B cell (primary cell): ENCODE measurements around the gene GIT1. TPM values are rescaled to one million over a fixed set of nuclear protein-coding genes. Genes with fewer than 3 reads are reported as not detected.

ENCODE experiments used
- ATAC-seq: fragments of 200-7000 bp; cut with Tn5 transposase; one replicate; pipeline ENCODE4 v1.10.0; 2021; ENCODE audit warnings: low read depth, mild to moderate bottlenecking, moderate number of reproducible peaks, moderate library complexity
- CTCF ChIA-PET: fragments of 350-600 bp; sonication (Branson Sonifier 250); formaldehyde crosslinking; loops from one replicate; lab custom pipeline; 2021; ENCODE audit warnings: antibody characterized with exemption, inconsistent platforms; lab: Charles Lee
- POLR2A ChIA-PET: fragments of 350-600 bp; sonication (Branson Sonifier 250); formaldehyde crosslinking; loops from one replicate; lab custom pipeline; 2021; ENCODE audit warnings: antibody characterized with exemption; lab: Charles Lee
- DNase-seq: peaks from one replicate; pipeline ENCODE4 v3.0.0; 2013
- H2AFZ ChIP-seq: 2 replicates; pipeline ENCODE4 v1.6.1; 2012; ENCODE audit warnings: mild to moderate bottlenecking, low read depth, low read length; ENCODE audit not compliant: insufficient read depth, poor library complexity, severe bottlenecking
- H3K27ac ChIP-seq, 2 donors: 1 replicate in 1 of 2; 2 replicates in 1 of 2; pipeline ENCODE4 v1.5.1; 2012 to 2013; ENCODE audit warnings: low read length in 2 of 2, mild to moderate bottlenecking in 2 of 2, moderate library complexity in 1 of 2
- H3K27me3 ChIP-seq, 4 experiments: fragments of 200-600 bp in 1 of 4; sonication (generic) in 1 of 4; replicated peaks in 1 of 4; 1 replicate in 2 of 4; 2 replicates in 2 of 4; pipeline versions ENCODE4 v1.6.1 to v1.7.0; 2013 to 2016; ENCODE audit warnings: low read length in 3 of 4, mild to moderate bottlenecking in 2 of 4, mixed read lengths in 1 of 4, moderate library complexity in 1 of 4; ENCODE audit not compliant: insufficient read depth in 4 of 4, control insufficient read depth in 3 of 4; ENCODE audit errors: control extremely low read depth in 1 of 4
- H3K36me3 ChIP-seq, 2 experiments: replicated peaks in 1 of 2; 1 replicate in 1 of 2; 2 replicates in 1 of 2; pipeline versions ENCODE4 v1.6.1 to v1.7.1; 2013; ENCODE audit warnings: low read length in 1 of 2; ENCODE audit not compliant: insufficient read depth in 2 of 2, control insufficient read depth in 1 of 2; ENCODE audit errors: control extremely low read depth in 1 of 2, extremely low read depth in 1 of 2
- H3K4me1 ChIP-seq, 2 donors: fragments of 200-600 bp in 1 of 2; sonication (generic) in 1 of 2; 1 replicate in 1 of 2; 2 replicates in 1 of 2; pipeline versions ENCODE4 v1.5.1 to v1.6.1; 2013 to 2017; ENCODE audit warnings: low read length in 2 of 2; ENCODE audit not compliant: control insufficient read depth in 2 of 2, insufficient read depth in 2 of 2
- H3K4me2 ChIP-seq: replicated peaks from 2 replicates; pipeline ENCODE3; 2012; ENCODE audit warnings: mild to moderate bottlenecking, low read depth, low read length; ENCODE audit not compliant: poor library complexity, severe bottlenecking
- H3K4me3 ChIP-seq, 5 experiments: fragments of 200-600 bp in 1 of 5; sonication (generic) in 1 of 5; 1 replicate in 3 of 5; 2 replicates in 2 of 5; pipeline versions ENCODE4 v1.5.1 to v1.7.0; 2011 to 2016; ENCODE audit warnings: low read length in 4 of 5, mild to moderate bottlenecking in 4 of 5, low read depth in 2 of 5, control low read depth in 1 of 5, moderate library complexity in 1 of 5; ENCODE audit not compliant: insufficient read depth in 1 of 5; ENCODE audit errors: control extremely low read depth in 1 of 5, extremely low read depth in 1 of 5
- H3K79me2 ChIP-seq: fragments of 200-600 bp; sonication (generic); one replicate; pipeline ENCODE4 v1.6.0; 2016; ENCODE audit warnings: low read length; ENCODE audit not compliant: control insufficient read depth, insufficient read depth
- H3K9ac ChIP-seq: fragments of 200-600 bp; sonication (generic); 2 replicates; pipeline ENCODE4 v1.6.1; 2017; ENCODE audit warnings: mild to moderate bottlenecking, low read length, moderate library complexity
- H3K9me3 ChIP-seq, 3 donors: one replicate each; pipeline versions ENCODE4 v1.6.1 to v1.7.1; 2013; ENCODE audit warnings: low read length in 2 of 3; ENCODE audit not compliant: control insufficient read depth in 2 of 3, insufficient read depth in 1 of 3; ENCODE audit errors: control extremely low read depth in 1 of 3
- H4K20me1 ChIP-seq: 2 replicates; pipeline ENCODE4 v1.6.0; 2012; ENCODE audit warnings: mild to moderate bottlenecking, low read length; ENCODE audit not compliant: insufficient read depth, control insufficient read depth, poor library complexity, severe bottlenecking
- H3K27ac Mint-ChIP-seq: one replicate; pipeline ENCODE4 v1.8.0; 2021; ENCODE audit warnings: mixed read lengths
- H3K27me3 Mint-ChIP-seq: one replicate; pipeline ENCODE4 v1.8.0; 2021; ENCODE audit warnings: mixed read lengths
- H3K4me1 Mint-ChIP-seq: one replicate; pipeline ENCODE4 v1.8.0; 2021; ENCODE audit warnings: mixed read lengths
- H3K4me3 Mint-ChIP-seq: one replicate; pipeline ENCODE4 v1.8.0; 2021; ENCODE audit warnings: mixed read lengths
- H3K9me3 Mint-ChIP-seq: one replicate; pipeline ENCODE4 v1.8.0; 2022; ENCODE audit warnings: mixed read lengths; ENCODE audit not compliant: insufficient read depth
- EZH2 ChIP-seq: IDR thresholded peaks from 2 replicates; pipeline ENCODE4 v1.6.1; 2012; ENCODE audit warnings: borderline replicate concordance, low read depth, mild to moderate bottlenecking, moderate library complexity, low read length; ENCODE audit not compliant: insufficient read depth, poor library complexity, severe bottlenecking
- WGBS: methylation state at CpG from one replicate; pipeline ENCODE4 v1.1.5; 2013; ENCODE audit warnings: missing lambda C conversion rate; ENCODE audit not compliant: insufficient coverage; 5-methylcytosine and 5-hydroxymethylcytosine counted together
- intact Hi-C: fragments of 100-400 bp; cut with micrococcal nuclease; formaldehyde crosslinking; loops from one replicate; pipeline ENCODE4 v1.10.0; 2022
- polyA plus RNA-seq: library from polyadenylated mRNA; depleted of rRNA; stranded (reverse); fragments of >200 nt; gene quantifications from 2 replicates; pipeline ENCODE4 v1.2.3, GENCODE V29; 2012
- total RNA-seq, 2 donors: library from RNA; stranded (reverse); fragments of 120-200 nt in 1 of 2; gene quantifications; 1 replicate in 1 of 2; 2 replicates in 1 of 2; pipeline versions ENCODE4 v1.2.3 to v1.2.4, GENCODE V29; 2013 to 2022
- TF ChIP-seq, protein P1 (sequence below): fragments of 200-600 bp; IDR thresholded peaks from one replicate; pipeline ENCODE4 v1.8.0; 2022; ENCODE audit warnings: antibody characterized with exemption, mild to moderate bottlenecking

GIT1 gene
- total and polyA plus RNA-seq, 2 donors (not counting 1 experiment from before 2014, with no cell fraction given) = 49.3 to 61.9 TPM

DNA sequence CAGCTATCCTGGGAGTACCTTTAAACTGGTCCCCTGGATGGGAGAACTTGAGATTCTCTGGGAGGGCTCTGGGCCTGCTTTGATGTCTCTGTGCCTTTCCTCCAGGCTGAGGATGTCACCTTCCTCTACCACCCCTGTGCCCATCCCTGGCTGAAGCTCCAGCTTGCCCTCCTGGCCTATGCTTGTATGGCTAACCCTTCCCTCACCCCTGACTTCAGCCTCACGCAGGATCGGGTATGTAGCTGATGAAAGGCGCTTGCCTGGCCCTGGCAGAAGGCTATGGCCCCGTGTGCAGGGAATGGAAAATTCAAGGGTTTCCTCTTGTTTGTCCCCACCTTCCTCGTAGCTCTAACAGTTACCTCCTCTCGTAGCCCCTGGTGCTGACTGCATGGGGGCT, 18.0 kb downstream of the GIT1 start:
- H3K4me3 Mint-ChIP-seq = peak overlapping the region; percentile 44

GRCh38 chr17:29570521-29570920, 18.9 kb downstream of the GIT1 start:
- peaks cover 3% of the 10 kb centered on the region for H3K79me2 ChIP-seq
- H3K4me1 Mint-ChIP-seq = peaks cover 33% of the 10 kb centered on the region
- TF ChIP-seq EZH2 = no peak
- TF ChIP-seq, protein P1, sequence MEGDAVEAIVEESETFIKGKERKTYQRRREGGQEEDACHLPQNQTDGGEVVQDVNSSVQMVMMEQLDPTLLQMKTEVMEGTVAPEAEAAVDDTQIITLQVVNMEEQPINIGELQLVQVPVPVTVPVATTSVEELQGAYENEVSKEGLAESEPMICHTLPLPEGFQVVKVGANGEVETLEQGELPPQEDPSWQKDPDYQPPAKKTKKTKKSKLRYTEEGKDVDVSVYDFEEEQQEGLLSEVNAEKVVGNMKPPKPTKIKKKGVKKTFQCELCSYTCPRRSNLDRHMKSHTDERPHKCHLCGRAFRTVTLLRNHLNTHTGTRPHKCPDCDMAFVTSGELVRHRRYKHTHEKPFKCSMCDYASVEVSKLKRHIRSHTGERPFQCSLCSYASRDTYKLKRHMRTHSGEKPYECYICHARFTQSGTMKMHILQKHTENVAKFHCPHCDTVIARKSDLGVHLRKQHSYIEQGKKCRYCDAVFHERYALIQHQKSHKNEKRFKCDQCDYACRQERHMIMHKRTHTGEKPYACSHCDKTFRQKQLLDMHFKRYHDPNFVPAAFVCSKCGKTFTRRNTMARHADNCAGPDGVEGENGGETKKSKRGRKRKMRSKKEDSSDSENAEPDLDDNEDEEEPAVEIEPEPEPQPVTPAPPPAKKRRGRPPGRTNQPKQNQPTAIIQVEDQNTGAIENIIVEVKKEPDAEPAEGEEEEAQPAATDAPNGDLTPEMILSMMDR = no peak
- peak; percentile 17 for DNase-seq
- no peak overlapping the region for H2AFZ ChIP-seq
- peak overlapping the region; percentile 50 for H3K4me3 Mint-ChIP-seq
- H3K9me3 ChIP-seq = no peaks in the 10 kb centered on the region
- peaks cover 0 to 19% of the 10 kb centered on the region in 2 experiments for H3K36me3 ChIP-seq
- H3K9me3 Mint-ChIP-seq = no peaks in the 10 kb centered on the region
- ChIA-PET CTCF (interaction anchor here (0.7 to 24.3 kb wide), 9 partner anchors 10 to 201 kb away, joined by 3 to 336 read pairs (median 6); no protein-coding TSS in a partner anchor), POLR2A (interaction anchor here (0.7 to 1.5 kb wide), 3 partner anchors 10 to 54 kb away, joined by 3 to 6 read pairs (median 4); no protein-coding TSS in a partner anchor)
- peaks cover 25% of the 10 kb centered on the region for H4K20me1 ChIP-seq
- H3K4me1 ChIP-seq = peaks cover 18 to 31% of the 10 kb centered on the region in 2 donors
- H3K27ac Mint-ChIP-seq = peak overlapping the region; percentile 70
- H3K4me2 ChIP-seq = no peak overlapping the region
- H3K27ac ChIP-seq = no peak overlapping the region
- 97% methylated on average over 7 of the region's 7 CpGs for WGBS
- no peak overlapping the region for H3K9ac ChIP-seq
- intact Hi-C loops = no loop called here
- H3K27me3 Mint-ChIP-seq = no peaks in the 10 kb centered on the region
- H3K4me3 ChIP-seq = no peak overlapping the region
- no peak for ATAC-seq
- no peaks in the 10 kb centered on the region for H3K27me3 ChIP-seq

More for the DNA sequence above, 18.0 kb downstream of the GIT1 start:
- no peak overlapping the region for H3K4me2 ChIP-seq
- no peak overlapping the region for H3K27ac ChIP-seq
- ChIA-PET POLR2A (interaction anchor here (0.6 to 1.5 kb wide), 4 partner anchors 20 to 77 kb away, joined by 3 to 6 read pairs (median 4); no protein-coding TSS in a partner anchor), CTCF (interaction anchor here (1.4 to 24.3 kb wide), 6 partner anchors 11 to 202 kb away, joined by 4 to 336 read pairs (median 28); no protein-coding TSS in a partner anchor)
- no peak for ATAC-seq
- no peaks in the 10 kb centered on the region for H3K27me3 ChIP-seq
- peaks cover 6% of the 10 kb centered on the region for H3K79me2 ChIP-seq
- peaks cover 15 to 28% of the 10 kb centered on the region in 2 donors for H3K4me1 ChIP-seq
- Mint-ChIP-seq H3K9me3 (no peaks in the 10 kb centered on the region), H3K27me3 (no peaks in the 10 kb centered on the region), H3K4me1 (peaks cover 26% of the 10 kb centered on the region), H3K27ac (no peak overlapping the region)
- intact Hi-C loops = no loop called here
- H3K9ac ChIP-seq = no peak overlapping the region
- peaks cover 34% of the 10 kb centered on the region for H4K20me1 ChIP-seq
- no peak overlapping the region for H2AFZ ChIP-seq
- TF ChIP-seq, protein P1 = no peak
- TF ChIP-seq EZH2 = no peak
- WGBS = 95% methylated on average over 4 of the region's 6 CpGs
- peak; percentile 24 for DNase-seq
- H3K36me3 ChIP-seq = peaks cover 0 to 29% of the 10 kb centered on the region in 2 experiments
- H3K9me3 ChIP-seq = no peaks in the 10 kb centered on the region
- no peak overlapping the region for H3K4me3 ChIP-seq
